Hepatic stellate cell (primary cell): ENCODE data around the gene KCNIP1.

Experiments used
- DNase-seq: peaks from one replicate; pipeline ENCODE4 v3.0.0; 2011; ENCODE audit warnings: low spot score

Gene KCNIP1

DNA sequence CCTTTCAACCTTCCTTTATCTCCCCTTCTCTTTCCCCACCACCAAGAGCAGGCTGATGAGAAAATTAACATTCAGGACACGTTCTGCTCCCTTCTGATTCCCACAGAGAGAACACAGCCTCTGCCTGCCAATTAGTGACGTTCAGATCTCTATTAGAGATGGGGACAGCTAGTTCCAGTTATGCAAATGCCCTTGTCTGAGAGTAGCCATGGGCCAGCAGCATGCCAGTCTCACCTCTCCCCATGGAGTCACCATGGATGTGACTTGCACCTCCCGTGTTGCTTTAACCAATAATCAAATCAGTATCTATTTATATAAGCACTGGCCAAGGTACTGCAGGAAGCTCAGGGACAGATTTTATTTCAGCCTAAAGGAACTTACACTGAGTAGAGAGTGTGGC lies 61.3 kb downstream of the KCNIP1 start:
- DNase-seq = no peak

DNA sequence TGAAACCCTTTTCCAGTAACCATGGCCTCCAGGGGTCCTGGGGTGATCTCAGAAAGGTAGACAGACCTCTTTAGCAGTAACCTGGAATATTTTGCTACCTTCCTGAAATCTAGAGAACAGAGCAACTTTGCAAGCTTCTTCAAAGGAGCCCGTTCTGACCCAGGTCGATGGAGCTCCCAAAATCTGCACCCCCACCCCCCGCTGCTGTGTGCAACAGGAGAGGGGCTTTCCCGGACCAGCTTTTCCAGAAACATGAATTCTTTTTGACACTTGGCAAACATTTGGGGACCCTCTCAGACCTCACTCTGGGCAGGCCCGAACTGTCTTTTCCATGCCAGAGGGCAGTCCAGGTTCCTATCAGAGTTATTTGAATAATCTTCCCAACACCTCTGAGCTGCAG lies 65.3 kb downstream of the KCNIP1 start:
- DNase-seq = no peak

DNA sequence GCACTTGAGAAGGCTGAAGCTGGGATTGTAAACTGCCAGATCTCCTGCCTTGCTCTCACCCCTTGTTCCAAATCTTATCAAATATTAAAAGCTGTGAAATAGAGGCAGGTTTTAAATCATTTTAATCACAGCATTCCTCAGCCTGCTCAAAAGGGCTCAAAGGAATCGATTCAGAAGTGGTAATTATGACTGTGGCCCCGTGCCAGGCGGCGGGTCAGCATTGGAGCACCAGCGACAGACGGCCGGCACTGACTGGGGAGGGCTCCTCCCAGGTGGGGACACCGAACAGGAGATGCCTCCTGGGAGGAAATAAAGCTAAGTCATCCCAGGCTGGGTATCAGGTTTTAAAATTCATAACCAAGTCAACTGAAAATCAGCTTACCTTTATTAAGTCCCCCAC lies 66.7 kb downstream of the KCNIP1 start:
- no peak for DNase-seq

DNA sequence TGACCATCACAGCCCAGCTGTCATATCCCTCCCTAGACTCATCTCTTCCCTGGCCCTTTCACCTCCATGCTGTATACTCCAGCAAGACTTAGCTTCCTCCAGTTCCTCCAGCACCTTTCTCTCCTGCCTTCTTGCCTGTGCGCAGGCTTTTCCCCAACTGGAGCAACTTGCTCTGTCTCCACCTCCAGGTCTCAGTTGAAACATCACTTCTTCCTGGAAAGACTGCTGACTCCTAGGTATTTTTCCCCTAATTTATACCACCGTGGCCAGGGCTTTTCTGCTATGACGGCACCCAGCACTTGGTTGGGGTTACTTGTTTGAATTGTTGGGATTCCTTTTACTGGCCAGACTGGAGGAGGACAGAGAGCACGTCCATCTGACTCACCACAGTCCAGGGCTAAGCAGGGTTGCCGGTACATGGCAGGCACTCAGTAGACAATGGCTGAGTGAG lies 67.5 kb downstream of the KCNIP1 start:
- no peak for DNase-seq

DNA sequence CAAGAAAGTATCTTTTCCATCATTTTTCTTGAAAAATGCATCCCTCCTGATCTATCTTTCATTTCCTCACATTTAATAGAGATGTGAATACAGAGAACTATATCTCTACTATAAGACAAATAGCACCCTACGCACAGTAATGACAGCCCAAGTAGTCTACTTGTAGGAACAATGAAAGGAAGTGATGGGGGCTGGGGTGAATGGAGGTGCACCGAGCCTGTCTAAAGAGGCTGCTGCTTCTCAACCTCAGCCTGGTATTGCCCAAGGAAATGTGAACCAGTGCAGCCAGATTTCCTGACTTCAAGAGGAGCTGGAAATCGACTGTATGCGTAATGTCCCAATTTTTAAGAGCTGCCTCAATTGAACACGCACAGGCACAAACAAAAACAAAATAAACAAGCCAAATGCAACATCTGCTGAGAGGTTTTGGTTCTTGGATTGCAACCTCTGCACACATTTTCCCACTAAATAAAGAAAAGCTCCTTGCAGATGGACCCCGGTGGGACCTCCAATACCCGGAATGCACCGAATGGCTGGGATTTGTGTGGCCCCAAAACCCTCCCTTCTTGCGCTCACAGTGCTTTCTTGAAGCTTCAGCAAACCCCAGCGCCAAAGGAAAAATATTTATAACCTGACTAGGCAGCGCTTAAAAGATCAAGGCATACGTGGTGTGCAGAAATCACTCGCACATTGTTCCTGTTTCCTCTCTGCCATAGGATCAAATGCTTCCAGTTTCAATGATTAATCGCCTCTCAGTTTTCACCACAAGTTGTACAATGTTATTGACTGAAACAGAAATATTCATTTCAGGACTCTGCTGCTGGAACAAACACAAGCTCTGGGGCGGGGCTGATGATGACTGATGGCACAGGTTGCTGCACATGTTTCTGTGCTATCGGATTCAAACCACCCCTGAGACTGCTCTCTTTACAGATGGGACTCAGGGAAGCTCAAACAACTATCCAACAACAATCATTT lies 68.3 kb downstream of the KCNIP1 start:
- DNase-seq = no peak

DNA sequence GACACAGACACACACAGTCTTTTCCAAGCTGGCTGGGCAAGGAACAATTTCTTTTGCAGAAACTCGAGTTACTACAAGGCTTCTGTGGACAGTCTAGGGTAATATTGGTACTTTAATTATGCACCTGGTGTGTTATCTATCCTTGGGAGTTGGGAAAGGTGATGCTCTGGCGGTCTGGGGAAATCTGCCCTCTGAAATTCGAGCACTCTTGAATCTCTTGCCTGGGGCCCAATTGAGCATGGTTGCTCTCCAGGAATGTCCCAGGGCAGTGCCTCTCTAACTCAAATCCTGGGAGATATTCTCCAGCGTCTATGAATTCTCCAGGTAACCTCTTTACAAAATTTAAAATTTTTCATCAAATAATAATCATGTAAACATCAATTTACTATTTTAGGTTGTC lies 69.3 kb downstream of the KCNIP1 start:
- DNase-seq = no peak

DNA sequence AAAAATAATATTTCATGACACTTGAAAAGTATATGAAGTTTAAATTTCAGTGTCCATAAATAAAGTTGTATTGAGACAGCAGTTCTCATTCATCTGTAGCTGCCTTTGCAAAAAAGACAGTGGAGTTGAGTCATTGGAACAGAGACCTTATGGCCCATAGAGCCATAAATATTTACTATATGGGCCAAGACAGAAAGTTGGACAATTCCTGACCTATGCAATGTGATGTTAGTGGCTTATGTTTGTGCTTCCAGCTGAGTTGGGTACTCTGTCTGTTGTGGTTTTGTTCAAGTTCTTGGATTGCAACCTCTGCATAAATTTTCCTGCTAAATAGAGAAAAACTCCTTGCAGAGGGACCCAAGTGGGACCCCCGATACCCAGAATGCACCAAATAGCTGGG lies 69.8 kb downstream of the KCNIP1 start:
- no peak for DNase-seq

DNA sequence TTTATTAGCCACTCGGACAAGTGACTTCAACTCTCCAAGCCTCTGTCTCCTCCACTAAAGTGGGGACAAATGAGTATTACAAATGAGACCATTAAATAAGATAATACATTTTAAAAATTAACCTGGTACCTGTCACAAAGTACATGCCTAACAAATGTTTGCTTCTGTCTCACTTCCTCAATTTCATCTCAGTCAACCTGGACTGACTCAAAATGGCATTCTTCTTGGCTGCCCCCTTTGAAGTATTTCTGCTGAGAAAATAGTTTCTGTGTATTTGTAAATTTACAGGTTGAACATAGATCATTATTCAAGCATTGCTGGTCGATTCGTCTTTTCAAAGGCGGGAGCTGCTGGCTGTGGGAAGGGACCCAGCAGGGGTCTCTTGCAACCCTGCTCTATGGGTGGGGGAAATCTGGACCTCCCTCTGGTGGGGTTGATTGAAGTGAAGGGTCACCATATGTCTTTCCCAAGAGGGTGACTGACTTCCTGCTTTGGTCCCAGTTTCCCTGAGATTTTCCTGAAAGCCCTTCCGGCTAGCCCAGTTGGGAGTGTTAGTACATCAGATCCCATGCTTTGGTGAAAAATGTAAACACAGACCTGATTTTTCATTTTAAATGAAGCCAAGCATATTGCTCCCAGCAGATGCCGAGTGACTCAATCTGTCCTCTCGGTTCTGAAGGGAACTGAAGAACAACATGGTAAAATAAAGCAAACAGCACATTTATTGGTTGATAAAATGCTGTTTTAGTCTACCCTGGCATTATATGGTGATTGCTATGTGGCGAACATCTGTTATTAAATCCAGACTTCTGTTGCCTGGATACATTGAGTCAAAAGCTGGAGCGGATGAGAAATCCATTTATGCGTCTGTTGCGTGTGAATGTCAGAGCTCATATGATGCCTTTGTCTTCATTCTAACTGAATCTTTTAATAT lies 73.0 kb downstream of the KCNIP1 start:
- no peak for DNase-seq

DNA sequence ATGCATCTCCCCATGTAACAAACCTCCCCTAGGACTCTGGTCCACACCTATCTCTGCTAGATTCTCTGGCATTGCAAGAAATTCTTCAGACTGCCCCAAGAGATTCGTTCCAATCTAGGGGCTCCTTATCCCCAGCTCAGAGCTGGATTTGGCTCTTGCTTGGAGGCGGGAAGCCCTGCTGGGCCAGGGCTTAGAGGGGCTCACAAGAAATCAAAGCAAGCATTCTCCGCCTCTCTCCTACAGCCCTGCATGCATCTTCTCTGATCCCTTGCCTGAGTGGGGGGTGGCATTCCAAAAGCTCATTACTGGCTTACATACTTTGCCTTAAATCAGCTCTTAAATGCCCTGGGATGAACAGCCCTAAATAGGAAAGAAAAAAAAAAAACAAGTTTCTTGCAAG lies 75.8 kb downstream of the KCNIP1 start:
- no peak for DNase-seq

DNA sequence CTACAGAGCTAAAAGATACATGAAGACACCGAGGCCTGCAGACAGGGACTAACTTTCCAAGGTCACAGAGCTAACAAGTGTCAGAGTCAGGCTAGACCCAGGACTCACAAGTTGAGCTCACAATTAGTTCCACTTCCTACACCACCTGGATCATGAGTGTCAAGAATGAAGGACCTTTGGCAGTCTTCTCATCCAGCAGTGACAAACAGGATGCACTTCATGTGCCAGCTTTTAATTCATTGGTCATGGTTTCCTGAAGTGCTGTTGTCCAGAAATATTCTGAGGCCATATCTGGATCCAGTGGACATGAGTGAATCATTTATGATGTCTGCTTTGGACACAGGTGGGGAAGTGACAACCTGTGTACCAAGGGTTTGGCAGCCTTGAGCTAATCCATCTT lies 77.4 kb downstream of the KCNIP1 start:
- DNase-seq = no peak

DNA sequence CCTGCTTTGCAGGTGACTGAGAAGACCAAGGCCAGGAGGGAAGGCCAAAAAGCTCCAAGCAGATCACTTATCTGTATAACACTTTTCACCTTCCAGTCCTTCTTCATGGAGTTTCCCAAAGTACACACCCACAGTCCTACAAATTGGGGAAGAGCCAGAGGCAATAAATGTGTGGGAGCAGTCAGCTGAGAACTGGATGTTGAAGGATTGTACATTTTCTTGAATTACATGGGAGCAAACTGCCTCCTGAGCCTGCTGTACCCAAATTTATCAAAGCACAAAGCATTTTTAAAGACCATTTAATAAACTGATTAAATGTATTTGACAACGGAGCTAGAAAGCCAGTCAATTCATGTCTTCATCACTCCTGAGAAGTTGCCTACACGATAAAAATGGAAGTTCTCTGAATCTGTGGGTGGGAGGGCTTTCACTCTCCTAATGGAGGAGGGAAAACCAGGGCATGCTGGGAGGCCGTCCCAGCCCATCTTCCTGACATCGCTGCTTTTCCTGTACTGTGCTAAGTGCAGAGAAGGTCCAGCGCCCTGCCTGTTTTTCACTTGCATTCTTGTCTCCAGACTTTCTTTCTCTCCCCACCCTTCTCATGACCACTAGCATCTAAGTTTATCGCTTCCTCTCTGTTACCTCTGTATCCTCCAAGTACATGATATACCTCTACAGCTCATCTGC lies 79.0 kb downstream of the KCNIP1 start:
- no peak for DNase-seq

DNA sequence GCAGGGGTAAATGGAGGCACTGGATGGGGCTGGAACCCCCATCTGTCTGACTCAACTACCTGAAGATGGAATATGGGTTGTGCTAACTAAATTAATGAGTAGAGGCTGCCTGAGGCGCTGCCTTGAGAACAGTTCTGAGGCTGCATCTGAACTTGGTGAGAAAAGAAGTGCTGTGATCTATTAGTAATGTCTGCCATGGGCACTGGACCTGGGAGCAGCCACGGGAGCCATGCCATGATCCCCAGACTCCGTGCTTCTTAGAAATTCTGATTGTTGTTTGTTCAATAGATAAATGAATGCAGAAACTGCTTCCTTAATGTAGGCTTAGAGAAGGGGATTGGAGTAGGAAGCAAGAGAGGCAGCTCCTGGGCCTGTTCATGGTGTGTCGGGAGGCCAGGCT lies 80.2 kb downstream of the KCNIP1 start:
- no peak for DNase-seq

DNA sequence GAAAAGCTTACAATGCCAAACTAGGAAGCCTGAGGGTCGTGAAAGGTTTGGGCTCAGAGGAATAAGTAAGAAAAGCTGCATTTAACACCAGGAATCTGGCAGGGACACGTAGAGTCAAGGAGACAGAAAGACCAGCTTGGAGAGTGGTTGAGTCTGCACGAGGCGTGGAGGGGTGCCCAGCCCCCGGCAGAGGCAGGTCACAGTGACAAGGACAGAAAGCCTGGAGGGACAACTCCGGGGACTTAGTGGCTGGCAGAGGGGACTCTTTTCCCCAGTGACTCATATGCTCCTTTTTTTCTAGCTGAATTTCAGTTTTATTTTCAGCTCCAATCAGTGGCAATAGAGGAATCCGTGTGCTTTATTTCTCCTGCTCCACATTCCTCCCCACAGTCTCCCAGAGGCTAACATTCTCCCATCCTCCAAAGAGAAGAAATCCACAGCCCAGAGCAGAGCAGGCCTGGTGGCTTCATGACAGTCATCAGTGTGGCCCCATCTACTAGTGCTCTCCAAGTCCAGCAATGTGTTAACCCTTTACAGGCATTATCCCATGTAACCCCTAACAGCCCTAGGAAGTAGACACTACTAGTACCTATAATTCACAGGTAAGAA lies 80.7 kb downstream of the KCNIP1 start:
- DNase-seq = no peak

DNA sequence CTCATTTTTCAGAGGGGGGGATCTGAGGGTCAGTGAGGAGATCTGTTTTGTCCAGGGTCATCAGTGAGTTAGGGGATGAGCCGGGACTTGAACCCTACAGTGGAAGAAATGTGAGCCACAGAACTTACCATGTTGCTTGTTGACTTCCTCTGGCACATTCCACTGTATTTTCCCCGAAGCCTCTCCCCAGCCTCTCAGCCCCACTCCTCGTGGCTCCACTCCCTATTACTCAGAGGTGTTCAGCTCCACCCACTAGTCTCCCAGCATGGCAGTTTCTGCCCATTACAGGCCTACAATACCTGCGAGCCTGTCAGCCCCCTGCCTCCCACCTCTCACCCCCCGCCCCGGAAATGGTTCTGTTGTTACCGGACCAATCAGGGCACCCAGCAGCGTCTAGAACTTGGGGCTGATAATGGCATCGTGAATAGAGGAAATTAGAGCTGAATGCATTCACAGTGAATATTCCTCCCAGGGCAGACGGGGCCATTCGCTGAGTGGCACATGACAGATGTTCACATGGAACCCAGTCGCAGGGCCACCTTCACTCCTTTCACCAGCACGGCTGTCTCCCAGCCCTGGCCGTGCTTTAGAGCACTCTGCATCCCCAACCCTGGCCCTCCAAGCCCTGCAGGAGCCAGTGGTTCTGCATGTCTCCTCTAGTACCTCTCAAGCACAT lies 81.6 kb downstream of the KCNIP1 start:
- DNase-seq = no peak

DNA sequence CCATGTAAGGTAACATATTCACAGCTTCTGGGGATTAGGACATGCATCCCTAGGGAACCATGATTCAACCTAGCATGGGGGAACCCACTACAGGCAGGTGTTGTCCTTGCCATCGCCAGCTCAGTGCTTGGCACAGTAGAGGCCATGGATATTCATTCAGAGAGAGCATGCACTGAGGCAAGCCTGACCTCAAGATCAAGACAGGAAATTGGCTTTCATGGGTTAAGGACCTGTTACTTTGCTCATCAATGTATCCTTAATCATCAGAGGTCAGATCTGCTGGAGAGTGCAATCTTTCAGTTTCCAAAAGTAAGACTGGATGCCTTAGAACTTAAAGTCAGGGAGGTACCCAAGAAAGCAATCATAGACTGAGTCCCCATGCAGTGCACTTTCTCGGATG lies 84.0 kb downstream of the KCNIP1 start:
- DNase-seq = no peak

DNA sequence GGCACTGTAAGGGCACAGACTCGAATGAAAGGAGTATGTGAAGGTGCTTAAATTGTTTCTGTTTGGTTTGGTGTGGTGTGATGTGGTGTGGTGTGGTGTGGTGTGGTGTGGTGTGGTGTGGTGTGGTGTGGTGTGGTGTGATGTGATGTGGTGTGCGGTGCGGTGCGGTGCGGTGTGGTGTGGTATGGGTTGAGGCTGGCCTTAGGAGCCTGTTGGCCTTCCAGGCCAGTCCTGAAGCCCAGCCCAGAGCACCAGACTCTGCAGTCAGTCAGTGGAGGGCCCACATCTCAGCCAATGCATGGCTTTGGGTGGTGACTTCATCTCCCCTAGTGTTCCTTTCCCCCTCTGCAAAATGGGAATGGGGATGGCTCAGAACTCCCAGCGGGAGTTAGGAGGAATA lies 85.8 kb downstream of the KCNIP1 start:
- DNase-seq = no peak

DNA sequence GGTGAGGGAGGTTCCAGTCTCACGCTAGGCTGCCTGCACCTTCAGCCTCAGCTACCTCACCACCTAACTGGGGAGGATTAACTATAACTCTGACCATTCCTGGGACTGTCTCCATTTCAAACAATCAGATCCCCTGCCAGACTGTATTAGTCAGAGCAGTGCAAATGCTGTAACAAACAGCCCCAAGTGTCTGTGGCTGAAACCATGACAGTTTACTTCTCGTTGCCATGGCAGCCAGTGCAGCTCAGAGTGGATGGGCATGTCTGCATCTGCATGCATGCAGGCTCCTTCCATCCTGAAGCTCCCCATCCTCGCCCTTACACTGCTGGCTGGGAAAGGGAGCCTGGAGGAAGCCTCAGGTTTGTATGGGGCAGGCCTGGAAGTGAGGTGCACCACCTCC lies 86.7 kb downstream of the KCNIP1 start:
- DNase-seq = no peak

DNA sequence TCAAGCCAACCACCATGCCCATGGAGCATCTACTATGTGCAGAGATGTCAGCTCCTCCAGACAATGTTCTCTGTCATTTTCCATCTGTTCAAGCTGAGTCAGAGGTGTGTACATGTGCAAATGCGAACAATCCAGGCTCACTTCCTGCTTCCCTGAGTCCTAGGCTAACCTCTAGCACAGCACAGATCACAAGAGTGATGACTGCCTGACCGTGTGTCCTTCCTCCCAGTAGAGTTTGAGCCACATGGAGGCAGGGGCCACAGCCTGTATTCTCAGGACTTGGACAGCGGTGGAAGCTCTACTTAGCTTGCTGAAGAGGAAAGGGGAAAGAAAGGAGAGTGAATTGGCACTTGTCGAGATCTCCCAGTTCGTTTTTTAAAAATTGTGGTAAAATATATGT lies 87.2 kb downstream of the KCNIP1 start:
- DNase-seq = no peak

DNA sequence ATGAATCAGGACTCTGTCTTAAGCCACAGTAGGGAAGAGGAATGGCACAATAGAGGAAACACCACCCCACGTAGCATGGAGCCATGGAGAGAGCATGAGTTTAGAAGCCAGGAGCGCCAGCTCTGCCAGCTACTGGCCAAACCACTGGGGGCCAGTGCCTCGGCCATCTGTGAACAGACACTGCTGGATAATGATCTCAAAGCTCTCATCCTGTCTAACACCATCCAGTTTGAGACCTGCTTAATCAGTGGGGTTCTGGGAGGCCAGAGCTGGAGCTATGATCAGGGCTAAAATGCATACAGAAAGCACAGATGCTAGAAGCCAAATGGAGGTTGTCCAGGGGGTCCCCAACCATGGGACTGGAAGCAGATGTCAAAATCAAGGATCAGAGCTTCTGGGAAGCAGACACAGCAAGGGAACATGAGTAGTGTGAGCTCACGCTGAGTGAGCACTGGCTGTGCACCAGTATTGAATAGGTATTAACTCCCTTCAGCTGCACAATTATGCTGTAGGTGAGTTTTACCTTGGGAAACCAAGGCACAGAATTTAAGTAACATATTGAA lies 92.7 kb downstream of the KCNIP1 start:
- no peak for DNase-seq

DNA sequence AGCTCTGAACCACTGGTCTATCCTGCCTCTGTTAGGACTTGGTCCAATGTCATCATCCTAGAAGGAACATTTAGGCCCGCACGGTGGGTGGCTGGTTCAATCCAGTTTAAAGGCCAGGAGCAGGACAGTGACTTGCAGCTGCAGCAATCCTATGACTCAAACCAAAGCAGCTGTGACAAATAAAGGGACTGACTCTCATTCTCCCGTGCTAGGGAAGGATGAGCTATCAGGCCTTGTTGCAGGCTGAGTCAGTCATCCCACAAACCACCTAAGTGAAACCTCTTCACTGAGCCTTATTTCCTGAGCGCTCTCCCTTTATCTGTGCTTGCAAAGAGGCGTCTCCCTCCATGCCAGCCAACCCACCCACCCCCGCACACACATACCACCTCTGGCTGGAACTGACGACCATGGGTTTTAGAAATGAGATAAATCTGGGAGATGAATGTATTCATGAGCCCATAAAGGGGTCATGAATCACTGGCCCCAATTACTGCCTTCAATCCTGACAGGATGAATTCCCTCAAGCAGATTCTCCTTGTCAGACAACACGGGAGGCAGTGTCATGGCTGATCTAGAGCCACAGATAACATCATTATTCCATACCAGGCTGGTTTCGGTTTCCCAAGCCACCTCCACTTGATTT lies 93.4 kb downstream of the KCNIP1 start:
- DNase-seq = peak; percentile 20
